HepG2 (cell line): ENCODE data around the gene PUDP. TPM values are rescaled to one million over a fixed set of nuclear protein-coding genes. Genes with fewer than 3 reads are reported as not detected.

Experiments used
- CTCF ChIP-seq: sonication (generic); formaldehyde crosslinking; IDR thresholded peaks from 2 replicates; pipeline ENCODE4 v1.5.0; 2020; ENCODE audit warnings: mild to moderate bottlenecking, missing genetic modification reagents, moderate library complexity
- HNF1B ChIP-seq: sonication (generic); formaldehyde crosslinking; IDR thresholded peaks from 2 replicates; pipeline ENCODE4 v1.5.1; 2020; ENCODE audit warnings: mild to moderate bottlenecking, moderate library complexity, missing genetic modification reagents
- MLX ChIP-seq: IDR thresholded peaks from 2 replicates; pipeline ENCODE4 v1.6.1; 2016
- NCOA2 ChIP-seq: sonication (generic); formaldehyde crosslinking; IDR thresholded peaks from 2 replicates; pipeline ENCODE4 v1.8.0; 2022; ENCODE audit warnings: inconsistent platforms
- NFIC ChIP-seq: IDR thresholded peaks from 2 replicates; pipeline ENCODE4 v1.6.1; 2012; ENCODE audit warnings: mild to moderate bottlenecking, low read length, inconsistent platforms
- NR2F2 ChIP-seq: IDR thresholded peaks from 2 replicates; pipeline ENCODE4 v1.6.1; 2012; ENCODE audit warnings: low read depth, inconsistent platforms, borderline replicate concordance
- SMC3 ChIP-seq: IDR thresholded peaks from 2 replicates; pipeline ENCODE4 v1.6.1; 2011; ENCODE audit warnings: low read length, improper control_type of control experiment
- SRY ChIP-seq: sonication (generic); formaldehyde crosslinking; IDR thresholded peaks from 2 replicates; pipeline ENCODE4 v1.8.0; 2022; ENCODE audit warnings: mild to moderate bottlenecking, missing genetic modification reagents
- TEAD3 ChIP-seq: optimal IDR thresholded peaks from 2 replicates; pipeline ENCODE3; 2016; ENCODE audit warnings: borderline replicate concordance
- ZNF446 ChIP-seq: sonication (generic); formaldehyde crosslinking; IDR thresholded peaks from 2 replicates; pipeline ENCODE4 v1.5.0; 2020; ENCODE audit warnings: mild to moderate bottlenecking, missing genetic modification reagents
- ZNF552 ChIP-seq: sonication (generic); formaldehyde crosslinking; IDR thresholded peaks from 2 replicates; pipeline ENCODE4 v1.9.0; 2022; ENCODE audit warnings: missing genetic modification reagents, mild to moderate bottlenecking, borderline replicate concordance
- ZNF720 ChIP-seq: sonication (generic); formaldehyde crosslinking; IDR thresholded peaks from 2 replicates; pipeline ENCODE4 v1.4.0; 2020; ENCODE audit warnings: missing genetic modification reagents
- ZNF773 ChIP-seq: sonication (generic); formaldehyde crosslinking; IDR thresholded peaks from 2 replicates; pipeline ENCODE4 v1.4.0; 2020; ENCODE audit warnings: missing genetic modification reagents, borderline replicate concordance
- polyA plus RNA-seq, 8 experiments: library from polyadenylated mRNA; depleted of rRNA in 3 of 8; stranded (reverse) in 7 of 8; unstranded in 1 of 8; fragments of >200 nt; fragmentation: Illumina TruSeq in 4 of 8; extraction: Trizol in 4 of 8; gene quantifications; 2 replicates each; pipeline versions ENCODE4 v1.2.1 to v1.2.3, GENCODE V29; 2011 to 2016; ENCODE audit warnings: low read depth in 4 of 8, missing spikeins in 1 of 8, mixed read lengths in 1 of 8; ENCODE audit not compliant: insufficient read depth in 1 of 8
- total RNA-seq, 5 experiments: library from RNA; depleted of rRNA; stranded (reverse); fragments of >200 nt; fragmentation: Illumina TruSeq; extraction: Trizol; gene quantifications; 2 replicates each; pipeline ENCODE4 v1.2.3, GENCODE V29; 2016; ENCODE audit warnings: low read depth in 1 of 5

The PUDP gene
- total and polyA plus RNA-seq, 2 of the 13 experiments (the other 11 are each of a cell fraction or from before 2014, with no cell fraction given): 7.5 to 23.5 TPM

- peak; percentile 61 for TF ChIP-seq CTCF
- TF ChIP-seq MLX (CRISPR knock-in tag): no peak
- TF ChIP-seq NFIC: no peak
- TF ChIP-seq ZNF720: no peak
- peak; percentile 41; the same call in 1 of the 2 replicates for TF ChIP-seq SMC3
- TF ChIP-seq ZNF773 (CRISPR knock-in tag): no peak
- no peak for TF ChIP-seq ZNF552 (CRISPR knock-in tag)
- TF ChIP-seq TEAD3 (CRISPR knock-in tag): peak; percentile 75
- TF ChIP-seq ZNF446: no peak
- 0 out of 2 replicates have a peak, but pooled peaks have one; percentile 8 for TF ChIP-seq NCOA2 (CRISPR knock-in tag)
- TF ChIP-seq HNF1B (CRISPR knock-in tag): no peak
- TF ChIP-seq NR2F2: no peak
- no peak for TF ChIP-seq SRY (CRISPR knock-in tag)
These were observed 15.5 kb downstream of the PUDP start (continued) for GRCh38 chrX:7132335-7133049.
